ENCODE results near the gene MAP3K2.

MAP3K2 gene

GRCh38 chr2:127387655-127388422 is at the start of gene MAP3K2:
TSS of gene MAP3K2 (minus strand) at chr2:127387975. CDS start at chr2:127343129, 44,846 bp downstream.
- peak; percentile 98 for DNase-seq

- no peak for DNase-seq
Observed at GRCh38 chr2:127437056-127437455, 49.3 kb upstream of the MAP3K2 start.

- DNase-seq: no peak
Observed at GRCh38 chr2:127434515-127434914, 46.7 kb upstream of the MAP3K2 start.

GRCh38 chr2:127431408-127432023 is 43.7 kb upstream of the MAP3K2 start:
- no peak for DNase-seq

- no peak for DNase-seq
Observed at GRCh38 chr2:127429844-127430425, 42.2 kb upstream of the MAP3K2 start.

- no peak for DNase-seq
Observed at GRCh38 chr2:127429291-127429690, 41.5 kb upstream of the MAP3K2 start.

GRCh38 chr2:127428815-127429109 is 41.0 kb upstream of the MAP3K2 start:
- no peak for DNase-seq

- no peak for DNase-seq
Observed at GRCh38 chr2:127428057-127428814, 40.5 kb upstream of the MAP3K2 start.

- DNase-seq: no peak
Observed at GRCh38 chr2:127427376-127428056, 39.7 kb upstream of the MAP3K2 start.

- DNase-seq: no peak
Observed at GRCh38 chr2:127426501-127427354, 39.0 kb upstream of the MAP3K2 start.

- DNase-seq: no peak
Observed at GRCh38 chr2:127425540-127426490, 38.0 kb upstream of the MAP3K2 start.

- DNase-seq: no peak
Observed at GRCh38 chr2:127424598-127425520, 37.1 kb upstream of the MAP3K2 start.

- peak; percentile 44 for DNase-seq
Observed at GRCh38 chr2:127423880-127424279, 36.1 kb upstream of the MAP3K2 start.

- peak; percentile 78 for DNase-seq
Observed at GRCh38 chr2:127423478-127423843, 35.7 kb upstream of the MAP3K2 start.

GRCh38 chr2:127422559-127423477 is 35.0 kb upstream of the MAP3K2 start:
- peak; percentile 90 for DNase-seq

GRCh38 chr2:127421871-127422558 is 34.2 kb upstream of the MAP3K2 start:
- DNase-seq: peak; percentile 23

GRCh38 chr2:127421116-127421800 is 33.5 kb upstream of the MAP3K2 start:
- no peak for DNase-seq
